Gastrocnemius medialis (tissue), 4 donors: ENCODE measurements around the gene ZNF318.

Experiments
- CTCF ChIP-seq, 5 experiments: fragments of 450-650 bp in 3 of 5; fragments of 200-600 bp in 2 of 5; sonication (generic) in 2 of 5; IDR thresholded peaks in 4 of 5; conservative IDR thresholded peaks in 1 of 5; 1 replicate in 4 of 5; 2 replicates in 1 of 5; pipeline ENCODE4 v1.5.1; 2016 to 2019; ENCODE audit warnings: antibody characterized with exemption in 5 of 5, mild to moderate bottlenecking in 3 of 5, moderate library complexity in 3 of 5
- POLR2A ChIP-seq, 2 donors: fragments of 450-650 bp; IDR thresholded peaks; one replicate each; pipeline ENCODE4 v1.6.1; 2017; ENCODE audit warnings: antibody characterized with exemption in 2 of 2, mild to moderate bottlenecking in 2 of 2, moderate library complexity in 2 of 2

GRCh38 chr6:43395776-43396175 lies 26.3 kb upstream of the ZNF318 start:
- no peak for TF ChIP-seq CTCF (IDR thresholded peaks at IDR 0.05 in 4 of 5, conservative IDR thresholded peaks at IDR 0.05 in 1 of 5)
- TF ChIP-seq POLR2A (IDR thresholded peaks at IDR 0.05) = no peak
